Measurements from ENCODE around the gene UNC5C. TPM values are rescaled to one million over a fixed set of nuclear protein-coding genes. Genes with fewer than 3 reads are reported as not detected.

Gene UNC5C
- total and polyA plus RNA-seq, 2 of the 4 experiments (the other 2 are of a cell fraction), result under 0.01 TPM

- ChIA-PET POLR2A (ENCODE audit: unreplicated experiment) (no interaction called here), CTCF (no interaction called here)
- 67% methylated on average over 1 of the region's 5 CpGs; no CpG with 5 or more reads in 1 of the 2 experiments for WGBS, 2 experiments (ENCODE audit: extremely low coverage in 2 of 2, insufficient read length in 1 of 2)
- H3K27me3 ChIP-seq (ENCODE audit: control insufficient read depth, insufficient read depth, low read length), result no peaks in the 10 kb centered on the region
- in situ Hi-C loops (cut with MboI; ENCODE audit: low sequenced_read_pairs), result no loop called here
- DNase-seq, result no peak
- no peak overlapping the region for H3K14ac ChIP-seq (replicated peaks; ENCODE audit: low read depth, low read length)
- H3K9me1 ChIP-seq (ENCODE audit: insufficient read depth, low read length), result no peaks in the 10 kb centered on the region
- H4K91ac ChIP-seq (ENCODE audit: insufficient read depth, low read depth, low read length), result no peak overlapping the region
- no peak overlapping the region for H3K4ac ChIP-seq (ENCODE audit: low read depth, low read length)
- H3K27ac ChIP-seq (ENCODE audit: insufficient read depth, low read length), result no peak overlapping the region
- H3K9ac ChIP-seq (ENCODE audit: low read depth, low read length), result no peak overlapping the region
- intact Hi-C loops (cut with micrococcal nuclease), result no loop called here
- H3K4me1 ChIP-seq (ENCODE audit: control insufficient read depth, insufficient read depth, low read length), result no peaks in the 10 kb centered on the region
- no peak overlapping the region for H2BK120ac ChIP-seq (ENCODE audit: low read depth, low read length)
- no peak overlapping the region for H4K8ac ChIP-seq (ENCODE audit: low read depth in 2 of 2, low read length in 2 of 2)
- no peak overlapping the region for H2AK9ac ChIP-seq (replicated peaks; ENCODE audit: low read depth, low read length, poor library complexity)
- H4K5ac ChIP-seq (ENCODE audit: low read depth, low read length), result no peak overlapping the region
- no peaks in the 10 kb centered on the region for H3K79me1 ChIP-seq (ENCODE audit: low read depth in 1 of 2, low read length in 2 of 2)
- dilution Hi-C loops (cut with HindIII; ENCODE audit: low sequenced_read_pairs, unreplicated experiment), result no loop called here
- H3K4me2 ChIP-seq (ENCODE audit: low read depth, low read length), result no peak overlapping the region
- ATAC-seq (ENCODE audit: low read depth), result no peak
- no peak overlapping the region for H2AK5ac ChIP-seq (ENCODE audit: low read depth, low read length)
- no peak overlapping the region for H2BK5ac ChIP-seq (ENCODE audit: low read depth, low read length, poor library complexity, severe bottlenecking)
- H3K4me3 ChIP-seq (ENCODE audit: insufficient read depth, low read depth, low read length), result no peak overlapping the region
- H3K23ac ChIP-seq (ENCODE audit: low read depth, low read length), result no peak overlapping the region
- no peak overlapping the region for H3K56ac ChIP-seq (ENCODE audit: extremely low read depth, insufficient read depth, low read length)
- no peak for TF ChIP-seq NFE2L2 (IDR thresholded peaks at IDR 0.05; ENCODE audit: low read depth, low read length)
- no peak for TF ChIP-seq FOS (IDR thresholded peaks at IDR 0.05; ENCODE audit: low read depth, low read length)
- TF ChIP-seq RFX5 (IDR thresholded peaks at IDR 0.05; ENCODE audit: low read depth, low read length), result no peak
- no peak for TF ChIP-seq MXI1 (IDR thresholded peaks at IDR 0.05; ENCODE audit: borderline replicate concordance, low read depth, low read length)
- TF ChIP-seq MAZ (IDR thresholded peaks at IDR 0.05; ENCODE audit: borderline replicate concordance, low read depth, low read length), result no peak
- no peak for TF ChIP-seq ELK1 (IDR thresholded peaks at IDR 0.05; ENCODE audit: borderline replicate concordance, low read depth, low read length)
- TF ChIP-seq RAD21 (IDR thresholded peaks at IDR 0.05; ENCODE audit: low read length), result no peak
- TF ChIP-seq SMC3 (IDR thresholded peaks at IDR 0.05; ENCODE audit: low read depth, low read length), result no peak
- no peak for TF ChIP-seq CEBPB (IDR thresholded peaks at IDR 0.05; ENCODE audit: low read depth, low read length)
- no peak for TF ChIP-seq POLR2A (IDR thresholded peaks at IDR 0.05; ENCODE audit: low read depth, low read length)
- TF ChIP-seq USF2 (IDR thresholded peaks at IDR 0.05; ENCODE audit: low read depth, low read length), result no peak
- no peak for TF ChIP-seq MAFK (IDR thresholded peaks at IDR 0.05; ENCODE audit: low read depth, low read length)
- no peak for TF ChIP-seq BHLHE40 (IDR thresholded peaks at IDR 0.05; ENCODE audit: low read depth, low read length)
- TF ChIP-seq RCOR1 (IDR thresholded peaks at IDR 0.05; ENCODE audit: insufficient replicate concordance, low read length), result no peak
- no peak for TF ChIP-seq CTCF (conservative IDR thresholded peaks at IDR 0.05; ENCODE audit: low read depth, low read length)
- no peak for TF ChIP-seq CHD1 (IDR thresholded peaks at IDR 0.05; ENCODE audit: low read depth, low read length)
- no peak overlapping the region for H2AFZ ChIP-seq (replicated peaks; ENCODE audit: low read length, poor library complexity)
- H4K20me1 ChIP-seq (ENCODE audit: insufficient read depth, low read length), result no peaks in the 10 kb centered on the region
- no peak overlapping the region for H3K18ac ChIP-seq (ENCODE audit: low read depth, low read length)
- no peaks in the 10 kb centered on the region for H3K36me3 ChIP-seq (ENCODE audit: control insufficient read depth, insufficient read depth, low read length)
- H2BK15ac ChIP-seq (ENCODE audit: low read depth, low read length), result no peak overlapping the region
- H3K9me3 ChIP-seq (ENCODE audit: control insufficient read depth, insufficient read depth, low read length), result no peaks in the 10 kb centered on the region
- no TSS peak for BruUV-seq (replicated peaks)
- H2BK20ac ChIP-seq (ENCODE audit: low read depth, low read length), result no peak overlapping the region
These were observed 42.5 kb upstream of the UNC5C start for GRCh38 chr4:95591278-95591677.
